Measurements from ENCODE around the gene ADNP.

Gene ADNP

GRCh38 chr20:50909413-50909812 lies 21.8 kb downstream of the ADNP start:
- Histone ChIP-seq H3K27me3 (ENCODE audit: insufficient read depth, low read depth, severe bottlenecking) (no peaks in the 10 kb centered on the region), H3K4me3 (ENCODE audit: low read depth, low read length) (no peak overlapping the region), H3K9me3 (ENCODE audit: severe bottlenecking) (no peaks in the 10 kb centered on the region), H3K36me3 (peaks cover 47% of the 10 kb centered on the region), H3K27ac (no peak overlapping the region)
- no peak for DNase-seq
- TF ChIP-seq, protein P1, sequence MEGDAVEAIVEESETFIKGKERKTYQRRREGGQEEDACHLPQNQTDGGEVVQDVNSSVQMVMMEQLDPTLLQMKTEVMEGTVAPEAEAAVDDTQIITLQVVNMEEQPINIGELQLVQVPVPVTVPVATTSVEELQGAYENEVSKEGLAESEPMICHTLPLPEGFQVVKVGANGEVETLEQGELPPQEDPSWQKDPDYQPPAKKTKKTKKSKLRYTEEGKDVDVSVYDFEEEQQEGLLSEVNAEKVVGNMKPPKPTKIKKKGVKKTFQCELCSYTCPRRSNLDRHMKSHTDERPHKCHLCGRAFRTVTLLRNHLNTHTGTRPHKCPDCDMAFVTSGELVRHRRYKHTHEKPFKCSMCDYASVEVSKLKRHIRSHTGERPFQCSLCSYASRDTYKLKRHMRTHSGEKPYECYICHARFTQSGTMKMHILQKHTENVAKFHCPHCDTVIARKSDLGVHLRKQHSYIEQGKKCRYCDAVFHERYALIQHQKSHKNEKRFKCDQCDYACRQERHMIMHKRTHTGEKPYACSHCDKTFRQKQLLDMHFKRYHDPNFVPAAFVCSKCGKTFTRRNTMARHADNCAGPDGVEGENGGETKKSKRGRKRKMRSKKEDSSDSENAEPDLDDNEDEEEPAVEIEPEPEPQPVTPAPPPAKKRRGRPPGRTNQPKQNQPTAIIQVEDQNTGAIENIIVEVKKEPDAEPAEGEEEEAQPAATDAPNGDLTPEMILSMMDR (IDR thresholded peaks at IDR 0.05; ENCODE audit: low read depth, low read length): no peak

DNA sequence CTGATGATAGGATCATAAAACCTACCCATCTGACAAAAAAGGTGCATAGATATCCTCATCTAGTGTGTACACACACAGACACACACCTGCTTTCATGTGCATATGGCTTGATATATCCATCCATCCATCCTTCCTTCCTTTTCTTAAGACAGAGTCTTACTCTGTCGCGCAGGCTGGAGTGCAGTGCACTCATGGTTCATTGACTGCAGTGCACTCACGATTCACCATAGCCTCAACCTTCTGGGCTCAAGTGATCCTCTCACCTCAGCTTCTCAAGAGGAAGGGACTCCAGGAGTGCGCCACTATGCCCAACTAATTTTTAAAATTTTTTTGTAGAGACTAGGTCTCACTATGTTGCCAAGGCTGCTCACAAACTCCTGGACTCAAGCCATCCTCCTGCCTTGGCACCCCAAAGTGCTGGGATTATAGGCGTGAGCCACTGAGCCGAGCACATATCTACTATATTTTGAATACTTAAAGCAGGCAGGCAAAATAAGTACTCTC lies 27.1 kb downstream of the ADNP start:
- H3K27me3 ChIP-seq (ENCODE audit: insufficient read depth, low read depth, severe bottlenecking): no peaks in the 10 kb centered on the region
- DNase-seq: no peak
- TF ChIP-seq, protein P1 (IDR thresholded peaks at IDR 0.05; ENCODE audit: low read depth, low read length): no peak
- no peak overlapping the region for H3K4me3 ChIP-seq (ENCODE audit: low read depth, low read length)
- H3K9me3 ChIP-seq (ENCODE audit: severe bottlenecking): no peaks in the 10 kb centered on the region
- peaks cover 65% of the 10 kb centered on the region for H3K36me3 ChIP-seq
- no peak overlapping the region for H3K27ac ChIP-seq

- TF ChIP-seq, protein P1 (IDR thresholded peaks at IDR 0.05; ENCODE audit: low read depth, low read length): no peak
- no peak for DNase-seq
- Histone ChIP-seq H3K9me3 (ENCODE audit: severe bottlenecking) (no peaks in the 10 kb centered on the region), H3K27ac (no peak overlapping the region), H3K36me3 (peaks cover 71% of the 10 kb centered on the region), H3K4me3 (ENCODE audit: low read depth, low read length) (no peak overlapping the region), H3K27me3 (ENCODE audit: insufficient read depth, low read depth, severe bottlenecking) (no peaks in the 10 kb centered on the region)
These were observed 27.7 kb downstream of the ADNP start for GRCh38 chr20:50903353-50904051.

DNA sequence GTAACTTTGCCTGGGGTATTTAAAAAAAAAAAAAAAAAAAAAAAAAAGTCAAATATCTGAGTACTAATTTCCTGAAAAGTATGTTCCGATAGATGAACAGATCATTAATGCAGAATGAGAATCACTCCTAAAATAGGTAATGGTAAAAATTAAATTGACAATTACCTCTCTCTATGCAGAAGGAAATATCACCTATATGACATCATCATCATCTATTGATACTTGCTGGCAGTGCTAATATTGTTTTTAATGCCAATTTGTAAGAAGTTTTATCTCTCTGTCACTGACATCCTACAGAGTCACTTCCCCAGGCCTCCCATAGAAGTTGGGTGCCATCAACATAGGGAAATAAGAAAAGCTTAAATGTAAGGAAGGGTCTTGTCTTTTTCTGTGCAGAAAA lies 29.9 kb downstream of the ADNP start:
- peaks cover 84% of the 10 kb centered on the region for H3K36me3 ChIP-seq
- H3K27ac ChIP-seq: no peak overlapping the region
- no peak overlapping the region for H3K4me3 ChIP-seq (ENCODE audit: low read depth, low read length)
- H3K9me3 ChIP-seq (ENCODE audit: severe bottlenecking): no peaks in the 10 kb centered on the region
- no peak for DNase-seq
- TF ChIP-seq, protein P1 (IDR thresholded peaks at IDR 0.05; ENCODE audit: low read depth, low read length): no peak
- H3K27me3 ChIP-seq (ENCODE audit: insufficient read depth, low read depth, severe bottlenecking): no peaks in the 10 kb centered on the region

DNA sequence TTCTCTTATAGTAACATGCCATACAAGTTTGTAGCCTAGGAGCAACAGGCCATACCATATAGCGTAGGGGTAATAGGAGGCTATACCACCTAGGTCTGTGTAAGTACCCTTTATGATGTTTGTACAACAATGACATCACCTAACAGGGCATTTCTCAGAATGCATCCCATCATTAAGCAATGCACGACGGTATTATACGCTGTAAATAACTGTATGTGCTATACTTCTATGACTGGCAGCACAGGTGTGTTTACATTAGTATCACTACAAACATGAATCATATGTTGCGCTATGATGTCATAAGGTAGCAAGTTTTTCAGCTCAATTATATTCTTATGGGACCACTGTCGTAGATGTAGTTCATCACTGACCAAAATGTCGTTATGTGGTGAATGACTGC lies 31.0 kb downstream of the ADNP start:
- no peaks in the 10 kb centered on the region for H3K27me3 ChIP-seq (ENCODE audit: insufficient read depth, low read depth, severe bottlenecking)
- H3K36me3 ChIP-seq: peaks cover 90% of the 10 kb centered on the region
- H3K27ac ChIP-seq: no peak overlapping the region
- H3K4me3 ChIP-seq (ENCODE audit: low read depth, low read length): no peak overlapping the region
- TF ChIP-seq, protein P1 (IDR thresholded peaks at IDR 0.05; ENCODE audit: low read depth, low read length): no peak
- DNase-seq: no peak
- no peaks in the 10 kb centered on the region for H3K9me3 ChIP-seq (ENCODE audit: severe bottlenecking)

DNA sequence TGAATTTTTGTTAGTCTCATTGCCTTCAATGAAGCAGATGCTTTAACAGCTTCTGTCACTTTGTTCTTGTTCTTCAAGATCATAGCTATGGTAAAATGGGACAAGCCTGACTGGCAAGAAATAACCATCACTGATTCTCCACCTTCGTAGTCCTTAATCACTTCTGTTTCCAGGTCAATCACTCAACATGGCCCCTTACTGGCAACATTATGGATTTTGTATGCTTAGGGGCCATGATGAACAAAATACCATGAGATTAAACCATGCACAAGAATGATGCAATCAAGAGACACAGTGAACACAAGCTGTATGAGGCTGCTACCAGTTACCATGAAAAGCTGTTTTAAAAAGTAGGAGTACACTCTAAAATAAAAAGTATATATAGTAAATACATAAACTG lies 32.8 kb downstream of the ADNP start:
- no peak overlapping the region for H3K4me3 ChIP-seq (ENCODE audit: low read depth, low read length)
- no peak for DNase-seq
- H3K27ac ChIP-seq: no peak overlapping the region
- no peaks in the 10 kb centered on the region for H3K9me3 ChIP-seq (ENCODE audit: severe bottlenecking)
- H3K36me3 ChIP-seq: peaks cover 96% of the 10 kb centered on the region
- TF ChIP-seq, protein P1 (IDR thresholded peaks at IDR 0.05; ENCODE audit: low read depth, low read length): no peak
- H3K27me3 ChIP-seq (ENCODE audit: insufficient read depth, low read depth, severe bottlenecking): no peaks in the 10 kb centered on the region
